ENCODE measurements around the gene ZNF423.

ZNF423 gene

DNA sequence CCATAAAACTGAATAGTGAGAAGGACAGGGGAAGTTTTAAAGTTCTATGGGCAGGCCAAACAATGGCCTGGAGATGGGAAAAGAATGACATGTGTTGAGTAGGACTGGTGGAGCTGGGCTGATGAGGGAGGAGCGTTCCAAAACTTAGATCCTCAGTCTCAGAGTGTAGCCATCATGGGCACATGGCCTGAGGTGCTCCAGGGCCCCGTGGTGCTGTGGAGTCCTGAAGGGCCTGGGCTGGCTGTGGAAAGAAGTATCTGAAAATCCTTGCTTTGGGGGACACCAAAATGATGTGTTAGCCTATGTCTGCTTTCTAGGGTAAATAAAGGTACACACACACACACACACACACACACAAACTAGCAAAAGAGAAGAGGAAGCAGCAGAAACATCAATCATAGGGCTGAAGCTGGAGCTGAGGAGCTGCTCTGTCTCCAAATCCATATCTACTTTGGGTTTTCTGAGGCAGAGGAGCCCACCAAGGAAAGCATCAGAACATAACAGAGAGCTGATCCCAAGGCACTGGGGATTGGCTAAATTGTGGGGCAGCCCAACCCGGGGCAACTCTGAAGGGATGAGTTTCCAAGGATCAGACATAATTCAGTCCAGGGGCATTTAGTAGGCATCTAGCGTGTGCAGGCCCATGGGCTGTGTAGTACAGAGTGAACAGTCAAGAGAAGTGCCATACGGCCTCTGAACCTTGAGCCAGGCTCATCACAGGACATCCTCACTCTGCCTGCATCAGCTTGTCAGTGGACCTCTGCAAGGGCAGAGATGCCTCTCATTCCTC lies 397.1 kb downstream of the ZNF423 start:
- DNase-seq (ENCODE audit: low read depth in 3 of 3), result no peak

DNA sequence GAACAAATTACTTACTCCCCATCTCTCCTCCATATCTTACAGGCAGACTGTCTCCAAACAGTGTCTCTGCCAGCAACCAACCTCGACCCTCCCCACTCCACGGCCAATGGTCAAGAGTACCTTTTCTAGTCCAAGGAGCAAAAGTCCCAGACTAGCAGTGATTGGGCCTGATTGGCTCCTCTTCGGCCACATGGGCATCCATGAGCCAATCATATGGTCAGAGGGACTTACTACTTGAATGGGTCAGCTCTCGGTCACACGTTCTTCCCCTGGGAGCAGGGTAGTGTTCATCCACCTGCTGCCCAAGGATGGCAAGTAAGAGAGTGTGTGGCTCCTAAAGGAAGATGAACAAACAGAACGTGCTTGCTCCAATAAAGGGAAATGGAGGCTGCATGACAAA lies 397.7 kb downstream of the ZNF423 start:
- no peak for DNase-seq (ENCODE audit: low read depth in 3 of 3)

- no peak for DNase-seq (ENCODE audit: low read depth in 3 of 3)
Observed at GRCh38 chr16:49457196-49457595, 398.7 kb downstream of the ZNF423 start.

GRCh38 chr16:49456763-49457162 lies 399.1 kb downstream of the ZNF423 start:
- DNase-seq (ENCODE audit: low read depth in 3 of 3), result no peak

- DNase-seq (ENCODE audit: low read depth in 3 of 3), result no peak
Observed at GRCh38 chr16:49455991-49456745, 399.7 kb downstream of the ZNF423 start.

- no peak for DNase-seq (ENCODE audit: low read depth in 3 of 3)
Observed at GRCh38 chr16:49455181-49455990, 400.5 kb downstream of the ZNF423 start.

DNA sequence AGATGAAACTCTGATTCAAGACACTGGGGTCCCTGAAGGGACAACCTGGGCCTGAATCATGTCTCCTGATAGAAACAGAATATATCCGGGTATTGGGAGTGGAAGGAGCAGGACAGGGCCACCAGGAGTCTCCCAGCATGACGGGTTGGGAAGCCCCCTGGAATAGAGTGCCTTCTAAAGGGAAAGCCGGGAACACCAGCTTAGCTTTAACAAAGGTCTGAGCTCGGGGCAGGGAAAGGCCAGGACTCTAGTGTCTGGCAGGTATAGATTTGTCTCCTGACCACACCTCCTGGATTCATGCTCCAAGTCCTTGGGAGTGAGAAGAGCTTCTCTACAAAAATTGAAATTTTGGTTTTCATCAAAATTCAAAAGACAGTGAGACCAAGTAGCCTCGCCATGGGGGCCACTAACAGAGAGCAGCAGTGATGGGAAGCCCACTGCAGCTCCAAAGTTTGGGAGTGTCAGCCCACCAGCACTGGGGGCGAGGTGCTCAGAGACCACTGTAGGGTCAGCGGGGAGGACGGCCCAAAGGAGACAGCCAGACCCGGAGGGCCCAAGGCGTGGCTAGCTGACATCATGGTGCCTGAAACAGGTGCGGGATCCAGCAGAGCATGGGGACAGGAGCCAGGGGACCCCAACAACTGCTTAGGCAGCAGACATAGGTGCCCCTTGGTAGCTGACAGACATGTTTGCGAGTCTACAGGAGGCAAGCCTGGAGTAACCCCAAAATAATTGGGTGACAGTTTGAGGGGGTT lies 401.3 kb downstream of the ZNF423 start:
- DNase-seq (ENCODE audit: low read depth in 3 of 3), result no peak

DNA sequence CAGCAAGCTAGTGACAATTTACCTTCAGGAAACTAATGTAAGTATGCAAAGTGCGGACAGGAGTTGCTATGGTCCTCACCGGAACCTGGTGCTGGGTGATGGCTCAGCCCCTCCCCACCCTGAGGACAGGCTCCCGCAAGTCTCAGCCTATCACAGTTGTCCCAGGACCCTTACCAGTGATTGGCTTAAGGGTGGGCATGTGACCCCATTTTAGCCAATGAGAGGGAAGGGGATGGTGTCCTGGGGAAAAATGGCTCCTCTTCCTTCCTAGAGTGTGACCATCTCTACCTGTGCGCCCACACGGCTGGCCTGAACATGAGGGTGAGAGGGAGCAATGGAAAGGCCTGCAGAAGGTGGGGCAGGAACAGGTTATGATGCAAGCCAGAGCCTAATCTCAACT lies 401.9 kb downstream of the ZNF423 start:
- DNase-seq (ENCODE audit: low read depth in 3 of 3), result no peak

DNA sequence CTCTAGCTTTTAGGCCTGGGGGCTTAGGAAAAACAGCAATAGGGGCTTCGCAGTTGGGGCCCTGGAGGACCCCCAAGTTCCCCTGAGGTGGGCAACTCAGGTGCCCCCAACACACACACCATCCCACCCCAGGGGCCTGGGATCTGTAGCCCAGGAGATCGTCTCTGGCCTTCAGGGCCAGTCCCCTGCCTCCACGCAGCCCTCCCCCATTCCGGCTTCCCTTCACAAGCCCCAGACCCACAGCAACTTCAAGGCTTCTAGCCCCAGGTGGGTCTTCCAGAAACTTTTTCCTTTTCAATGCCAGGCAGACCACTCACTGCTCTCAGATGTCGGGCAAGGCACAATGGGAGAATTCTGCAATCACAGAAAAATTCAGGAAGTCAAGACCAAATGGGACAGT lies 402.9 kb downstream of the ZNF423 start:
- no peak for DNase-seq (ENCODE audit: low read depth in 3 of 3)

DNA sequence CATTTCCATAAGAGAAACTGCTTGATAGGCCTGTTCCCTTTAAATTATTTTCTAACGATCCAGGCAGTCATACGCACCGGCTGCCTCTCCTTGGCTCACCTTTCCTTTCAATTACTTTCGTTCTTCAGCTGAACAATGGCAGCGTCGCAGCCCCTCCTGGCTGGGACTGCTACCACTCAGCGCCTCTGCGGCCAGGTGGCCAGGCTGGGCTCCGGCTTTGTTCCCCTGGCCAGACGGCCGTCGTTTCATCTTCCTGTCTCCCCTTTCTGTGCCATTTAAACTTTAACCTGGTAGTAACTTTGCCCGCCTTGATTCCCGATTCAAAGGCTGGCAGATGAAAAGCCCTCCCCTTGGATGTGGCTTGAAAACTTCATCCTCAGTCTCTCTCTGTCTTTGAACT lies 403.3 kb downstream of the ZNF423 start:
- no peak for DNase-seq (ENCODE audit: low read depth in 3 of 3)

DNA sequence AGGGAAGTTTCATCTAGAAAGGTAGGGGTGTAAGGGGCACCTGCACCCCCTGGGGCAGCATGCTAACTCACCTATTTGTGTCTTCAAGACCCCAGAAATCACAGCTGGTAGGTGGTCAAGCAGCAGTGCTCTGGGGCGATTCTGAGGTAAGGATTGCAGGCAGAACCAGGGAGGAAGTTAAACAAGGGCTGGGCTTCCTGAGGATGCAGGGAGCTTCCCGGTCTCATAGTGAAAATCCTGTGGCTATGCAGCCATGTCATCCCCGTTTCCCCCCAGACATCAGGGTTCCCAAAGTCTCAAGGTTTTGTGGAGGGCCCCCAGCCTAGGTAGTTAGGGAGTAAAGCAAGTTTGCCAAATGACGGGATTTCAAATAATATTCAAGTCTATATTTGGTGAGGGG lies 403.8 kb downstream of the ZNF423 start:
- DNase-seq (ENCODE audit: low read depth in 3 of 3), result no peak

DNA sequence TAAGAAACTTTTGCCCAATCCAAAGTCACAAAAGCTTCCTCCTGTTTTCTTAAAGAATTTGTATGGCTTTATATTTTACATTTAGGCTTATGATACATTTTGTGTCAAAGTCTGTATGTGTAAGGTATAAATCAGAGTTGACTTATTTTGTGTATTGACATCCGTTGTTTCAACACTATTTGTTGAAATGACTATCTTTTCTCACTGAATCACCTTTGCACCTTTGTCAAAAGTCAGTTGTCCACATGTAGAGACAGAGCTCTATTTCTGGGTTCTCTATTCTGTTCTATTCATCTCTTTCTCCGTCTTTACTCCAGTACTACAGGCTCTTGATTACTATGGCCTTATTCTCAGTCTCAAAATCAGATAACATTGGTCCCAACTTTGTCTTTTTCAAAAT lies 409.1 kb downstream of the ZNF423 start:
- no peak for DNase-seq (ENCODE audit: low read depth in 3 of 3)

DNA sequence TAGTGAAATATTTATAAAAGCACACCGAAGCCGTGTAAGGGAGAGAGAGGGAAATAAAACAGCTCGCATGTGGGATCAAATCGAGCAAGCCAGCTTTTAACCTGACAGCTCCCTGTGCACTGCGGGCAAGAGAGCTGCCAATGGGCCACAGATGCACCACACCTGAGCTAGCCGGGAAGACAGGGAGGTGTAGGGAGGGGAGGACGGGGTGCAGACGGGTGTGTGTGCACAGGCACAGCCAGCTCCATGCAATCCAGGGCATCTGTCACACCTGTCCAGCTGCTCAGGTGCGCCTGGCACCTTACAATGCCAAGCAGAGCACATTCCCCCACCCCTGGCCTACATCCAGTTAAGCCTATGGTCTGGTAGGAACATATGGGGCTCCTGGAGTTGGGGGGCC lies 412.3 kb downstream of the ZNF423 start:
- no peak for DNase-seq (ENCODE audit: low read depth in 3 of 3)

DNA sequence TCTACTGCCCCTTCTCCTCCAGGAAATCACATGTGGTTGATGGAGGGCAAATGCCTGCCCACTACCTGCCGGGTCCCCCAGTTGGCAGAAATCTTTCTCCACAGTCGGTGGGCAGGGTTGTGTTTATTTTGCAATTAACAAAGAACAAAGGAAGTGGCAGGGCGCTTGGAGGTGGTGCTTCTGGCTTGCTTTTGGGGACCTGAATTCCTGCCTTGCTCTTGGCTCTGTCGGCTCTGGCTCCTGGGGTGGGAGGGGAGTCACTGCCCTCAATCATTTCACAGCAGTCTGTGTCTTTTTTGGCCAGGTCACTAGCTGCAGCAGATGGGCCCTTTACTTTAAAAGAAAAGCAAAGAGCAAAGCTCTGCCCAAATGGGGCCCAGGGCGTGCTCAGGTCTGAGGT lies 413.1 kb downstream of the ZNF423 start:
- no peak for DNase-seq (ENCODE audit: low read depth in 3 of 3)

GRCh38 chr16:49441366-49441780 lies 414.5 kb downstream of the ZNF423 start:
- DNase-seq (ENCODE audit: low read depth in 3 of 3), result peak; percentile 9 to 50 (median 11)

GRCh38 chr16:49440156-49441065 lies 415.5 kb downstream of the ZNF423 start:
- no peak for DNase-seq (ENCODE audit: low read depth in 3 of 3)

DNA sequence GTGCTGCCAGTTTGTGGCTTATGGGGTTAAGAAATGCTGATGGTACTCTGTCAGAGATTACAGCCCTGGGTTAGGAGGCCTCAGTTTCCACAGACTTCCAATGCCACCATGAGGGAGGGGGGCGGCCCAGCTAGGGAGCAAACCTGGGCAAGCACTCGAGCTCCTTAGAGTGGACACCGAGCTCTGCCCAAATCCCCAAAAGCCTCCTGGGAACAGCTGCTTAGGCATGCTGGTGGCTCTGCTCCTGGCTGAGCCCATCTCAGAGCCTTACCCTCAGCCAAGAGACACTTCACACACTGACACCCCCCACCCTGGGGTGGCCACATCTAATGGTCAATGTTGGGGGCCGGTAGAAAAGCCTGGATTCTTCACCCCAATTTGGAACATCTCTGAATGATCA lies 416.2 kb downstream of the ZNF423 start:
- DNase-seq (ENCODE audit: low read depth in 3 of 3), result no peak

DNA sequence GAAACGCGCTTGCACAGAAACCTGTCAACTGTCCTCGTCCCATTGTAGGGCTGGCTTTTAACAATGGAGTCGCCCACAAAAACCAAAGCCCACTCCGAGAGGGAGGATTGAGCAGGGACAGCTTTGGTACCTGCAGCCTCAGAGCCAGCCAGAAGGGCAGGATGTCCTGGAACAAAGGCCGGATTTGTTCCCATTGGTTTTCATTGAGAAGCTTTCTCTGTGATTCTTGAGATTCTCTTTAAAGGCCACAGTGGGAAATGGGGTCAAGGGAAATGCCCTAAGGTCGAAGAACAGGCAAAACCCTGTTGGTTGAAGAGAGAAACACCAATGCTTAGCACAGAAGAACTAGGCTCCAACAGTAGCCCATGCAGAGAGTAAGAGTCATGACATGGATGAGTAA lies 416.9 kb downstream of the ZNF423 start:
- no peak for DNase-seq (ENCODE audit: low read depth in 3 of 3)
